GM12865 (cell line): ENCODE data around the gene SATB2.

Source experiments
- DNase-seq: peaks from one replicate; pipeline ENCODE4 v3.0.0; 2010; ENCODE audit warnings: low read depth
- H3K4me3 ChIP-seq: 2 replicates; pipeline ENCODE4 v1.5.1; 2011; ENCODE audit warnings: mild to moderate bottlenecking, low read depth, low read length, control low read depth
- CTCF ChIP-seq: IDR thresholded peaks from 2 replicates; pipeline ENCODE4 v1.5.1; 2011; ENCODE audit warnings: low read length, control low read depth, low read depth, inconsistent platforms; ENCODE audit not compliant: insufficient read depth; ENCODE audit errors: missing control alignments

SATB2 gene

GRCh38 chr2:199381531-199381930, 76.2 kb downstream of the SATB2 start:
- TF ChIP-seq CTCF, result no peak
- no peak overlapping the region for H3K4me3 ChIP-seq

GRCh38 chr2:199378948-199379650, 78.6 kb downstream of the SATB2 start:
- no peak overlapping the region for H3K4me3 ChIP-seq
- DNase-seq, result no peak
- no peak for TF ChIP-seq CTCF

More at GRCh38 chr2:199381531-199381930, 76.2 kb downstream of the SATB2 start:
- no peak for DNase-seq

- TF ChIP-seq CTCF, result no peak
- DNase-seq, result no peak
- no peak overlapping the region for H3K4me3 ChIP-seq
These were observed 87.5 kb downstream of the SATB2 start for GRCh38 chr2:199370150-199370780.

GRCh38 chr2:199366406-199366805, 91.3 kb downstream of the SATB2 start:
- TF ChIP-seq CTCF, result no peak
- H3K4me3 ChIP-seq, result no peak overlapping the region
- no peak for DNase-seq

- no peak for TF ChIP-seq CTCF
- no peak for DNase-seq
- H3K4me3 ChIP-seq, result no peak overlapping the region
These were observed 93.6 kb downstream of the SATB2 start for GRCh38 chr2:199364153-199364552.

- DNase-seq, result no peak
- H3K4me3 ChIP-seq, result no peak overlapping the region
- no peak for TF ChIP-seq CTCF
These were observed 101.3 kb downstream of the SATB2 start for GRCh38 chr2:199356412-199356811.
